Retina (tissue), 1 donor: ENCODE results near the gene SMPD2.

Experiments
- DNase-seq: peaks from one replicate; pipeline ENCODE4 v3.0.0-alpha.2; 2016

SMPD2 gene, protein sequence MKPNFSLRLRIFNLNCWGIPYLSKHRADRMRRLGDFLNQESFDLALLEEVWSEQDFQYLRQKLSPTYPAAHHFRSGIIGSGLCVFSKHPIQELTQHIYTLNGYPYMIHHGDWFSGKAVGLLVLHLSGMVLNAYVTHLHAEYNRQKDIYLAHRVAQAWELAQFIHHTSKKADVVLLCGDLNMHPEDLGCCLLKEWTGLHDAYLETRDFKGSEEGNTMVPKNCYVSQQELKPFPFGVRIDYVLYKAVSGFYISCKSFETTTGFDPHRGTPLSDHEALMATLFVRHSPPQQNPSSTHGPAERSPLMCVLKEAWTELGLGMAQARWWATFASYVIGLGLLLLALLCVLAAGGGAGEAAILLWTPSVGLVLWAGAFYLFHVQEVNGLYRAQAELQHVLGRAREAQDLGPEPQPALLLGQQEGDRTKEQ

DNA sequence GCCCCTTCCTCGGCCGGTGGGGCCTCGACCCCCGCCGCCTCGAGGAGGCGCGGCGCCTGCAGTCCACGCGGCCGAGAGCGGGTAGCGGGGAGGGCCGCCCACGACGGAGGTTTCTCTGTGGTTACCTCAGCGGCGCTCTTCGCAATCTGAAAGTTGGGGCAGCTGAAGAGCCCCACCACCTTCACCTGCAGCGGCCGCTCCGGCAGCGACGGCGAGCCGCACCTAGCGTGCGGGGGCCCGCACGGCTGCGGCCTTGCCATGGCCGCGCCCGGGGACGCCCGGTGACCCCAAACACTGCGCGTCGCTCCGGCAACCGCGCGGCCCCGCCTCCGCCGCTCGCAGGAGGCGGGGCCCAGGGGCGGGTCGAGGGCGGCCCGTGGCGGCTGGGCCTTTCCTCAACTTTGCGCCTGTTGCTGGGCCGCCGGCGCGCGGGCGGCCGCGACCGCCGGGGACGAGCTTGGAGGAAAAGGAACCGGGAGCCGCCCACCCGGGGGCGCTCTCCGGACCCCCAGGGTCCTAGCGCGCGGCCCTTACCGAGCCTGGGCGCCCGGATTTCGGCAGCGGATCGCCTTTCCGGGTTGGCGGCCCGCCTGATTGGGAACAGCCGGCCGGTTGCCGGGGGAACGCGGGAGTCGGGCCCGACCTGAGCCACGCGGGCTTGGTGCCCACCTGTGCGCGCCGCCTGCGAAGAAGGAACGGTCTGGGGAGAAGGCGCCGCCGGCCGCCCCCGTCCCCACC is at the start of gene SMPD2, which contains the start of gene PPIL6:
Gene SMPD2, plus strand, starts transcription at position 394 of the 738 bp plus-strand sequence. CDS start 398 bp downstream, outside the sequence.
Gene PPIL6, minus strand, starts transcription at position 298 of the 738 bp plus-strand sequence. Its CDS starts 38 bp downstream, at position 260.
- peak; percentile 95 for DNase-seq

DNA sequence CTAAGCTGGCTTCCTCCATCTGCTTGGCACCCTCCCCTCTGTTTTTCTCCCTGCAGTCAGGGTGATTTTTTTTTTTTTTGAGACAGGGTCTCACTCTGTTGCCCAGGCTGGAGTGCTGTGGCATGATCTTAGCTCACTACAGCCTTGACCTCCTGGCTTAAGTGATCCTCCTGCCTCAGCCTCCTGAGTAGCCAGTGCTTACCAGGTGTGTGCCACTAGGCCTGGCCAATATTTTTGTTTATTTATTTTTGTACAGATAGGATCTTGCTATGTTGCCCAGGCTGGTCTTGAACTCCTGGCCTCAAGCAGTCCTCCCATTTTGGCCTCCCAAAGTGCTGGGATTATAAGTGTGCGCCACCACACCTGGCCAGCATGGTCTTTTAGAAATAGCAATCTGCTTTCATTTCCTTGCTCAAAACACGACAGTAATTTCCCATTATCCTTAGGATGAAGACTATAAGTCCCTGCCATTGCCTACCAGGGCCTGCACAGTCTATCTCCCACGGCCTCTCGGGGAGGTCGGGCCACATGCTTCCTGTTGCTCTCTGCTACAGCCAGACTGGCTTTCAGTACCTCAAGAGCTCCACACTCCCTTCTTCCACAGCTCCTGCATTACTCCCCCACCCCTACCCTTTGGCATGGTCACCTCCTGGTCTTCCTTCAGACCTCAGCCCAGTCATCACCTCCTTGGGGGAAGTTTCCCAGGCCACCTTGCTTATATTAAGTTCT is 47.2 kb upstream of the SMPD2 start:
- DNase-seq, result no peak

DNA sequence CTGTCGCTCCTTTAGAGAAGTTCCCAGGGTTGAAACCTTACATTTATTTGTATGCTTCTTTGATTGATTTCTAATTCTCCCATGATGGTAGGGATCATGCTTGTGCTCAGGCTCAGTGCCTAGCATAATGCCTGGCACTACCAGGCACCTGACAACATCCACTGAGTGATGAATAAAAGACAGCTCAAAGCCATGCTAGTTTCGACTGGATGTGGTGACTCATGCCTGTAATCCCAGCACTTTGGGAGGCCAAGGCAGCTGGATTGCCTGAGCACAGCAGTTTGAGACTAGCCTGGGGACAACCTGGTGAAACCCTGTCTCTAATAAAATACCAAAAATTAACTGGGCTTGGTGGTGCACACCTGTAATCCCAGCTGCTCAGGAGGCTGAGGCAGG is 46.6 kb upstream of the SMPD2 start:
- DNase-seq, result no peak

GRCh38 chr6:109396046-109396718 is 44.3 kb upstream of the SMPD2 start:
- no peak for DNase-seq

DNA sequence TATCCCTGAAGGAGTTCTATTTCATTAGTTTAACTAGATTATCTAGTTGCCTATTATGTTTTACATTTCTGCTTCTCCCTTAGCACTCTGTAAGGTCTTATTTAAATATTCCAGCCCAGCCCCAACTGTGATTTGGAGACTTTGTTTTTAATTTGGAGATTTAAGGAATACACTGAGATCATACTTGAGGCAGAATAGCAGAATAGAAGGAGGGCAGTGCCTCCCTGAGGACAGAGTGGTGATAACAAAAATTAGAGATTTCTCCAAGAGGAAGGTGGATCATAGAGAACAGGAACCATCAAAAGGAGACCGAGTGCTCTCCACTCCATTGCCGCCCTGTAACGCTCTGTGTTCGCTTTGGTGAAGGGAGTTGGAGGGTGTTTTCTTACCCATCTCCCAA is 43.5 kb upstream of the SMPD2 start:
- DNase-seq, result no peak

GRCh38 chr6:109406196-109406595 is 34.3 kb upstream of the SMPD2 start:
- DNase-seq, result no peak

DNA sequence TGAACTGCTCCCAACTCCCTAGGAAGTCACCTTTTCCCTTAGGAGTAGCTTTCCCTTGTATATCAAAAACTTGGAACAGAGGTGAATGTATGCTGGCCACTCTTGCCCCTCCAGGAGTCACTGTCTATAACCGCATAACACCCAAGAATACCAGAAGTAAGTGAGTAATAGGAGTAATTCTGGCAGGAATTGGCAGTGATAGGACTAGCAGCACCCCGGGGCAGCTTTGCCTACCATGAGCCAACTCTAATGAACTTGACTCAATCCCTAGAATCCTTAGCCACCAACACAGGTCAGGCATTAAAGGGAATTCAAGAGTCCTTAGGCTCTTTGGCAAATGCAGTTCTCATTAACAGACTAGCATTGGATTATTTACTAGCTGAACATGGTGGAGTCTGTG is 29.5 kb upstream of the SMPD2 start:
- no peak for DNase-seq

- no peak for DNase-seq
These were observed 22.9 kb upstream of the SMPD2 start for GRCh38 chr6:109417646-109418045.

DNA sequence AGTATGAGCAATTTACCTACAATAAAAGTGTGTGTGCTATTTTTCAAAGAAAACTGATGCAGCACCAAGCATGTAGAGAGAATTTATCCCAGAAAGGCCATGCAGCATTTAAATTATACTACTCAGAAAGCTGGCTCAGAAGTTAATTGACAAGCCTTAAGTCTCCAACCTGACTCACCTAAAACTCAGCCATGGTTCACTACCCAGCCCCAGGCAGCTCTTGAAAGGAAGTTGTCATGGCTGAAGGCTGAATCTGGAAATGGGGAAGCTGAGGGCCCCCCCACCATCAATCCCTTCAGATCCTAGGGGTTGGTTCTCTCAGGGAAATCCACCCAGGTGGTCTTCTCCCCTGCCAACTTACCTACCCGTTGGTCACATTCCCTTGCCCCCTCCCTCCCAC is 19.8 kb upstream of the SMPD2 start:
- no peak for DNase-seq

- no peak for DNase-seq
These were observed 19.3 kb upstream of the SMPD2 start for GRCh38 chr6:109421184-109421583.

- no peak for DNase-seq
These were observed 15.6 kb upstream of the SMPD2 start for GRCh38 chr6:109424946-109425345.

- DNase-seq, result no peak
These were observed 11.5 kb upstream of the SMPD2 start for GRCh38 chr6:109428889-109429477.

DNA sequence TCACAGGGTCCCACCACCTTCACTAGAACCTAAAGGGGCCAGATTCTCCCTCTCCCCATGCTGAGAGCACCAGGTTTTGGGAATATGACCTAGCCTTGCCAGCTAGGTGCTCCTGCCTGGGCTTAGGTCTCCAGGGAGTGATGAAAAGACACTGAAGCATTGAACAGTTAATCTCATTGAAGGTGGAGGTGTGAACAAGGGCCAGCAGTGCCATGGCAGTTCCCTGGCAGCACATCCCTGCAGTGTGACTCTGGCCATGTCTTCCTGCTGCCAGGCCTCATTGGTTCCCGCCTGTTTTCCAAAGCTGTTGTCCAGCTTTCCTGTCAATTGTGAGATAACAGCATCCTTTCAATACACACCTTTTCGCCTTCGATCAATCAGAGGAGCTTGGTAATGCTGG is 11.0 kb upstream of the SMPD2 start:
- DNase-seq, result no peak

DNA sequence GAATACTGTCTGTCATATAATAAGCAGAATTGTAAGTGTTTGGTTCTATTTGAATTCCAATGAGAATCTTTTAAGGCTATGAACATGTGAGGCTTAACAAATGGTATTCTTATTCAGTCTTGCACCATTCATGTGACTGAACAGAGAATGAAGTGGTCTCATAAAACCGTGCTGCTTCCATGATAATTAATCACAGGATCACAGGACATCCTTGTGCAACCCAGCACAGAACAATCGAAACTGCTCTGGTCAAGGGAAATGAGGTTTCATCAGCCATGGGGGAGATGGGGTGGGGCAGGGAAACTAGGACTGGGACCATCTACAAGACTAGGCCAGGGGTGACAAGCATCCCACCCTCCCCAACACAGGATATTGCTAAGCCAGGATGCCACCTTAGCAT is 6.1 kb upstream of the SMPD2 start:
- DNase-seq, result no peak

GRCh38 chr6:109436041-109436440 is 4.5 kb upstream of the SMPD2 start:
- DNase-seq, result no peak

- no peak for DNase-seq
These were observed 719 bp downstream of the SMPD2 start for GRCh38 chr6:109441069-109441816.

GRCh38 chr6:109442393-109442924 is 1.9 kb downstream of the SMPD2 start:
- DNase-seq, result no peak

DNA sequence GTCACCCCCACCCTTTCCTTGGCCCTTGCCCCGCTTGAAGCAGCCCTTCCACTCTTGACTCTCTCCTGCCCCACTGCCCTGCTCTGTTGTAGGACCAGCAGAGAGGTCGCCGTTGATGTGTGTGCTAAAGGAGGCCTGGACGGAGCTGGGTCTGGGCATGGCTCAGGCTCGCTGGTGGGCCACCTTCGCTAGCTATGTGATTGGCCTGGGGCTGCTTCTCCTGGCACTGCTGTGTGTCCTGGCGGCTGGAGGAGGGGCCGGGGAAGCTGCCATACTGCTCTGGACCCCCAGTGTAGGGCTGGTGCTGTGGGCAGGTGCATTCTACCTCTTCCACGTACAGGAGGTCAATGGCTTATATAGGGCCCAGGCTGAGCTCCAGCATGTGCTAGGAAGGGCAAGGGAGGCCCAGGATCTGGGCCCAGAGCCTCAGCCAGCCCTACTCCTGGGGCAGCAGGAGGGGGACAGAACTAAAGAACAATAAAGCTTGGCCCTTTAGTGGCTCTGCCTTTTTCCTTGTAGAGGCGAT is 3.0 kb downstream of the SMPD2 start:
- DNase-seq, result no peak

- DNase-seq, result no peak
These were observed 4.9 kb downstream of the SMPD2 start for GRCh38 chr6:109445382-109445781.

DNA sequence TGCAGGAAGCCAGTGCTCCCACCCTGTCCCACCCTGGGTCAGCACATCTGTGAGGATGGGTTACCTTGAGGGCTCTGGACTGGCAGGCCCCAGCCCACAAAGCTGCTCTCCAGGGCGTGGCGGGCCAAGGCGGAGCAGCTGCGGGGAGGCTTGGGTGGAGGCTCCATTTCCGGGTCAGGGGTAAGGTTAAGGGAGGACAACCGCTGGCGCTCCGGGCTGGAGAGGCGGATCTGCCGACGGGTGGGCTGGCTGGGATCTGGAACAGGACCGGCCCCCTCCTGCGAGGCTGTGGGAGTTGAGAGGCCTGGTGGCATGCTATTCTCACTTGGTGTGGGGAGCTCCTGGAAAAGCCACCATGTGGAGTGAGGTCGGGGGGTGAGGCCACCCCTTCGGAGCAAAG is 5.5 kb downstream of the SMPD2 start:
- DNase-seq, result no peak

DNA sequence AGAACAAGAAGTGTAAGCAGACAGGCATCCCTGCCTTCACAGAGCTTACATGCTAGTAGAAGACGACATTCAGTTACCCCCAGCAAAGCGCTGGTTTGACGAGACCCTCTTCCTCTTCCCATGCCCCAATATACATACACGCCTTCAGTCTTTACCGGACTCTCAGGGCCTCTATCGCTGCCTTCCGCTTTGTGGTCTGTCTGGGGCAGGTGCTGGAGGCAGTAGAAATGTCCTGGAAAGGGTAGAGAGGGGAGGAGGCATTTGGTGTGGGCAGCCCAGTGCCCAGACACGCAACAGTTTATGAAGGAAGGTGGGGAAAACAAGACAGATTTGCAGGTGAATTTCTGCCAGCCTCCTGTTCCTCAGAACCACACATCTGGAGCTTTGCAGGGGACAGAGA is 6.0 kb downstream of the SMPD2 start:
- DNase-seq, result no peak
